ENCODE results near the gene USP32. TPM values are rescaled to one million over a fixed set of nuclear protein-coding genes. Genes with fewer than 3 reads are reported as not detected.
"Not testable (repeated sequence)": the region's sequence is repeated elsewhere in the genome, so short reads cannot be mapped to it uniquely, and the experiment has no call there.

The USP32 gene
- total and polyA plus RNA-seq, 2 donors (not counting 3 experiments of a cell fraction or from before 2014, with no cell fraction given): 15.7 to 52.9 TPM

- H3K9me1 ChIP-seq (replicated peaks; ENCODE audit: control insufficient read depth, extremely low read depth, insufficient read depth, low read length): no peaks in the 10 kb centered on the region
- H3K4me3 ChIP-seq (replicated peaks in 1 of 3; ENCODE audit: insufficient read depth in 1 of 3, low read depth in 1 of 3, low read length in 3 of 3): no peak overlapping the region
- H3K79me2 ChIP-seq (ENCODE audit: control insufficient read depth, insufficient read depth, low read length): peaks cover 36% of the 10 kb centered on the region
- no peak overlapping the region for H3K27ac ChIP-seq (ENCODE audit: insufficient read depth, low read depth, low read length)
- no TSS peak for BruUV-seq (replicated peaks)
- ChIA-PET POLR2A (no interaction called here), CTCF (interaction anchor here (1.2 kb wide), 1 partner anchor 85 kb away, joined by 3 read pairs; no protein-coding TSS in a partner anchor)
- no peaks in the 10 kb centered on the region for H3K4me1 ChIP-seq (ENCODE audit: control insufficient read depth, extremely low read depth, insufficient read depth, low read length)
- no peak for DNase-seq (ENCODE audit: low read depth, low spot score)
- FAIRE-seq: no peak
- dilution Hi-C loops (cut with MboI; ENCODE audit: extremely low pct_ligation_motif_present, low sequenced_read_pairs): no loop called here
- H3K27me3 ChIP-seq (ENCODE audit: control insufficient read depth in 2 of 2, insufficient read depth in 2 of 2, low read length in 2 of 2): no peaks in the 10 kb centered on the region
- H3K36me3 ChIP-seq (ENCODE audit: control insufficient read depth in 2 of 2, extremely low read depth in 1 of 2, insufficient read depth in 2 of 2, low read length in 2 of 2): no peaks in the 10 kb centered on the region
- no peak overlapping the region for H3K9ac ChIP-seq (replicated peaks; ENCODE audit: extremely low read depth, insufficient read depth, low read length)
- no peak overlapping the region for H3K4me2 ChIP-seq (ENCODE audit: insufficient read depth, low read length)
- no peak for TF ChIP-seq CTCF (IDR thresholded peaks at IDR 0.05; ENCODE audit: extremely low read depth in 1 of 2, insufficient read depth in 1 of 2, low read depth in 1 of 2, low read length in 2 of 2)
- H3K9me3 ChIP-seq (replicated peaks; ENCODE audit: control insufficient read depth, insufficient read depth, low read length): no peaks in the 10 kb centered on the region
- intact Hi-C loops (cut with micrococcal nuclease): no loop called here
- H2AFZ ChIP-seq (ENCODE audit: low read depth, low read length): no peak overlapping the region
- peaks cover 5% of the 10 kb centered on the region for H4K20me1 ChIP-seq (replicated peaks; ENCODE audit: control insufficient read depth, extremely low read depth, insufficient read depth, low read length)
These were observed 76.3 kb downstream of the USP32 start for GRCh38 chr17:60315650-60316049.

GRCh38 chr17:60314900-60315299 lies 77.0 kb downstream of the USP32 start:
- H3K36me3 ChIP-seq (ENCODE audit: control insufficient read depth in 2 of 2, extremely low read depth in 1 of 2, insufficient read depth in 2 of 2, low read length in 2 of 2); H3K9me1 ChIP-seq (replicated peaks; ENCODE audit: control insufficient read depth, extremely low read depth, insufficient read depth, low read length); H3K27ac ChIP-seq (ENCODE audit: insufficient read depth, low read depth, low read length); H3K4me2 ChIP-seq (ENCODE audit: insufficient read depth, low read length); DNase-seq (ENCODE audit: low read depth, low spot score); H3K27me3 ChIP-seq (ENCODE audit: control insufficient read depth in 2 of 2, insufficient read depth in 2 of 2, low read length in 2 of 2); FAIRE-seq; H3K9ac ChIP-seq (replicated peaks; ENCODE audit: extremely low read depth, insufficient read depth, low read length); H3K9me3 ChIP-seq (replicated peaks; ENCODE audit: control insufficient read depth, insufficient read depth, low read length); intact Hi-C loops (cut with micrococcal nuclease); H4K20me1 ChIP-seq (replicated peaks; ENCODE audit: control insufficient read depth, extremely low read depth, insufficient read depth, low read length); POLR2A ChIA-PET; BruUV-seq (replicated peaks); H3K4me1 ChIP-seq (ENCODE audit: control insufficient read depth, extremely low read depth, insufficient read depth, low read length); dilution Hi-C loops (cut with MboI; ENCODE audit: extremely low pct_ligation_motif_present, low sequenced_read_pairs); H2AFZ ChIP-seq (ENCODE audit: low read depth, low read length); H3K4me3 ChIP-seq (replicated peaks in 1 of 3; ENCODE audit: insufficient read depth in 1 of 3, low read depth in 1 of 3, low read length in 3 of 3): not testable (repeated sequence)
- CTCF ChIA-PET: interaction anchor here (1.2 to 1.6 kb wide), 2 partner anchors 84 kb away, joined by 3 to 5 read pairs; no protein-coding TSS in a partner anchor
- peaks cover 34% of the 10 kb centered on the region for H3K79me2 ChIP-seq (ENCODE audit: control insufficient read depth, insufficient read depth, low read length)

All from endothelial cell of umbilical vein (primary cell).